ENCODE results near the gene PSMD8.
"Not testable (repeated sequence)": the region's sequence is repeated elsewhere in the genome, so short reads cannot be mapped to it uniquely, and the experiment has no call there.

Gene PSMD8

GRCh38 chr19:38409631-38410133, 35.3 kb downstream of the PSMD8 start:
- no peak for DNase-seq (ENCODE audit: low read depth in 2 of 3, low spot score in 1 of 3)

- not testable (repeated sequence) for DNase-seq (ENCODE audit: low read depth in 2 of 3, low spot score in 1 of 3)
Measured at GRCh38 chr19:38410407-38410806, 36.0 kb downstream of the PSMD8 start.

GRCh38 chr19:38411041-38411712, 36.8 kb downstream of the PSMD8 start:
- DNase-seq (ENCODE audit: low read depth in 2 of 3, low spot score in 1 of 3): no peak

- DNase-seq (ENCODE audit: low read depth in 2 of 3, low spot score in 1 of 3): not testable (repeated sequence)
Measured at GRCh38 chr19:38411898-38412297, 37.5 kb downstream of the PSMD8 start.

- no peak for DNase-seq (ENCODE audit: low read depth in 2 of 3, low spot score in 1 of 3)
Measured at GRCh38 chr19:38412491-38412890, 38.1 kb downstream of the PSMD8 start.

GRCh38 chr19:38412961-38413360, 38.6 kb downstream of the PSMD8 start:
- no peak for DNase-seq (ENCODE audit: low read depth in 2 of 3, low spot score in 1 of 3)

- DNase-seq (ENCODE audit: low read depth in 2 of 3, low spot score in 1 of 3): no peak
Measured at GRCh38 chr19:38413416-38413815, 39.0 kb downstream of the PSMD8 start.

GRCh38 chr19:38417146-38417543, 42.8 kb downstream of the PSMD8 start:
- DNase-seq (ENCODE audit: low read depth in 2 of 3, low spot score in 1 of 3): no peak

- peak in 2 of 3 donors; percentile 57 to 65 for DNase-seq (ENCODE audit: low read depth in 2 of 3, low spot score in 1 of 3)
Measured at GRCh38 chr19:38417544-38418506, 43.5 kb downstream of the PSMD8 start.

- no peak for DNase-seq (ENCODE audit: low read depth in 2 of 3, low spot score in 1 of 3)
Measured at GRCh38 chr19:38420935-38421334, 46.6 kb downstream of the PSMD8 start.

- DNase-seq (ENCODE audit: low read depth in 2 of 3, low spot score in 1 of 3): no peak
Measured at GRCh38 chr19:38421856-38422255, 47.5 kb downstream of the PSMD8 start.

- no peak for DNase-seq (ENCODE audit: low read depth in 2 of 3, low spot score in 1 of 3)
Measured at GRCh38 chr19:38422438-38422837, 48.1 kb downstream of the PSMD8 start.

GRCh38 chr19:38424272-38424671, 49.9 kb downstream of the PSMD8 start:
- no peak for DNase-seq (ENCODE audit: low read depth in 2 of 3, low spot score in 1 of 3)

GRCh38 chr19:38425222-38425809, 50.9 kb downstream of the PSMD8 start:
- no peak for DNase-seq (ENCODE audit: low read depth in 2 of 3, low spot score in 1 of 3)

GRCh38 chr19:38425810-38426466, 51.6 kb downstream of the PSMD8 start, which contains the start of gene RASGRP4:
Gene RASGRP4 (minus strand): TSS chr19:38426219. CDS start chr19:38426091, 128 bp downstream.
- DNase-seq (ENCODE audit: low read depth in 2 of 3, low spot score in 1 of 3): peak in 1 of 3 donors; percentile 34

- peak in 2 of 3 donors; percentile 47 to 52 for DNase-seq (ENCODE audit: low read depth in 2 of 3, low spot score in 1 of 3)
Measured at GRCh38 chr19:38427035-38427677, 52.8 kb downstream of the PSMD8 start.

- peak in 2 of 3 donors; percentile 27 to 37 for DNase-seq (ENCODE audit: low read depth in 2 of 3, low spot score in 1 of 3)
Measured at GRCh38 chr19:38429055-38429810, 54.9 kb downstream of the PSMD8 start.

GRCh38 chr19:38429811-38430156, 55.4 kb downstream of the PSMD8 start:
- DNase-seq (ENCODE audit: low read depth in 2 of 3, low spot score in 1 of 3): no peak

GRCh38 chr19:38430931-38431330, 56.6 kb downstream of the PSMD8 start:
- DNase-seq (ENCODE audit: low read depth in 2 of 3, low spot score in 1 of 3): no peak

- peak in 1 of 3 donors; percentile 60 for DNase-seq (ENCODE audit: low read depth in 2 of 3, low spot score in 1 of 3)
Measured at GRCh38 chr19:38433268-38433733, 58.9 kb downstream of the PSMD8 start, which contains the start of gene RYR1. Gene RYR1 (plus strand): TSS chr19:38433691. CDS start chr19:38433830, 139 bp downstream.
